AG09319 (cell line): Measurements from ENCODE around the gene IGSF21.
"Not testable (repeated sequence)": the region's sequence is repeated elsewhere in the genome, so short reads cannot be mapped to it uniquely, and the experiment has no call there.

ENCODE experiments used
- DNase-seq: peaks from one replicate; pipeline ENCODE4 v3.0.0-alpha.2; 2010; ENCODE audit warnings: low read depth; ENCODE audit errors: extremely low read depth
- CTCF ChIP-seq: IDR thresholded peaks from 2 replicates; pipeline ENCODE4 v1.5.1; 2011; ENCODE audit warnings: low read depth, mild to moderate bottlenecking, inconsistent platforms, low read length, moderate library complexity

Gene IGSF21

GRCh38 chr1:18414872-18415447 is 307.4 kb downstream of the IGSF21 start:
- no peak for DNase-seq
- TF ChIP-seq CTCF: no peak

GRCh38 chr1:18415448-18416027 is 307.9 kb downstream of the IGSF21 start:
- no peak for DNase-seq
- TF ChIP-seq CTCF: no peak

- DNase-seq: not testable (repeated sequence)
Measured at GRCh38 chr1:18416126-18416525, 308.5 kb downstream of the IGSF21 start.

GRCh38 chr1:18417316-18418269 is 310.0 kb downstream of the IGSF21 start:
- TF ChIP-seq CTCF: no peak
- DNase-seq: no peak

GRCh38 chr1:18419113-18419844 is 311.7 kb downstream of the IGSF21 start:
- TF ChIP-seq CTCF: no peak
- DNase-seq: no peak

GRCh38 chr1:18419845-18420184 is 312.2 kb downstream of the IGSF21 start:
- no peak for TF ChIP-seq CTCF
- no peak for DNase-seq

GRCh38 chr1:18422076-18422777 is 314.6 kb downstream of the IGSF21 start:
- DNase-seq: no peak
- no peak for TF ChIP-seq CTCF
